Activated CD8-positive, alpha-beta memory T cell treated with anti-CD3 and anti-CD28 coated beads for 36 hours (primary cell): ENCODE data around the gene VASN. TPM values are rescaled to one million over a fixed set of nuclear protein-coding genes. Genes with fewer than 3 reads are reported as not detected.

Experiments
- CTCF ChIA-PET: fragments of 350-600 bp; sonication (Branson Sonifier 250); formaldehyde crosslinking; loops from one replicate; lab custom pipeline; 2021; ENCODE audit warnings: antibody characterized with exemption; lab: Charles Lee
- POLR2A ChIA-PET: fragments of 350-600 bp; sonication (Branson Sonifier 250); formaldehyde crosslinking; loops from one replicate; lab custom pipeline; 2021; ENCODE audit warnings: antibody characterized with exemption; lab: Charles Lee
- total RNA-seq, 2 experiments: library from RNA; stranded (reverse); gene quantifications; one replicate each; pipeline ENCODE4 v1.2.3, GENCODE V29; 2021

VASN gene
- total RNA-seq, 2 experiments from 2014 or later: 0.13 TPM

DNA sequence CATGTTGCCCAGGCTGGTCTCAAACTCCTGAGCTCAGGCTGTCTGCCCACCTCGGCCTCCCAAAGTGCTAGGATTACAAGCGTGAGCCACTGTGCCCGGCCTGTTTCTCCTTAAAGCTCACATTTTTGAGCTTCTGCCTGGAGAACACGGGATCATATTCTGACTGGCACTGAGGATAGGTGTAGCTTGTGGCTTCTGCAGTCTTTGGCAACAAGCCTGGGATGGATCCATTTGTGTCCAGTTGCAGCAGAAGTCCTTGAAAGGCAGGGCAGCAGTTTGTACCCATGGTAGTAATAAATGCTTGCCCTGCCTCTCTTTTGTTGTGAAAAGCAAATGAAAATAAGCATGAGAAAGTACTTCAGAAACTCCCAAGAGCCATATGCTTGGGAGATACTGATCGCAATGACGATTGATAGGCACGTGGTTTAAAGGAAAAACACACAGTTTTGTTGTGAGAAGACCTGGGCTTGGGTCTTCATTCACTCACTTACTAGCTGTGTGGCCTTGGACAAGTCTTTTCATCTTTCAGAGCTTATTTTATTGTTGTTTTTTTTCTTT lies 47.8 kb downstream of the VASN start:
- ChIA-PET POLR2A (no interaction called here), CTCF (interaction anchor here (1.2 kb wide), 1 partner anchor 57 kb away, joined by 3 read pairs; the partner anchor contains the start of gene HMOX2)

DNA sequence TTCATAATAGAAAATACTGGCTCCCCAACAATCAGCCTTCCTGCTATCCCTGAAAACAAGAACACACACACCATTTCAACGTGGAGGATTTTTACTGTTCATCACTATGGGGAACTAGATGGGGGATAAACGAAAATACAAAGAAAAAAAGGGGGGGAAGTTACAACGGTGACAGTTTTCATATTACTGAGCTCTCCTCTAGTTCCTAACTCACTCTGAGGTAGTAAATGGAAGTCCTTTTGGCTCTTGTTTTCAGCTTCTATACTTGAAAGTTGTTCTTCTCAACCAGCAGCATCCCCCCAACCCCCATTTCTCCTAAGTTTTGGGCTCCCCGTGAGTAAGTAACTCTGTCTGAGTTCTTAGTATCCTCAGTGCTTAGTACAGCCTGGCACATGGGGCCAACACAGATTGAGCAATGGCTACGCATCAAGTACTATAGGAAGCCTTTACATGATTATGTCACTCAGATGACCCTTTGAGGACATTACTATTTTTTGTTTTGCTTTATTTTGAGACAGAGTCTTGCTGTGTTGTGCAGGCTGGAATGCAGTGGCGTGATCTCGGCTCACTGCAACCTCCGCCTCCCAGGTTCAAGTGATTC lies 49.0 kb downstream of the VASN start:
- CTCF ChIA-PET: no interaction called here
- POLR2A ChIA-PET: no interaction called here

DNA sequence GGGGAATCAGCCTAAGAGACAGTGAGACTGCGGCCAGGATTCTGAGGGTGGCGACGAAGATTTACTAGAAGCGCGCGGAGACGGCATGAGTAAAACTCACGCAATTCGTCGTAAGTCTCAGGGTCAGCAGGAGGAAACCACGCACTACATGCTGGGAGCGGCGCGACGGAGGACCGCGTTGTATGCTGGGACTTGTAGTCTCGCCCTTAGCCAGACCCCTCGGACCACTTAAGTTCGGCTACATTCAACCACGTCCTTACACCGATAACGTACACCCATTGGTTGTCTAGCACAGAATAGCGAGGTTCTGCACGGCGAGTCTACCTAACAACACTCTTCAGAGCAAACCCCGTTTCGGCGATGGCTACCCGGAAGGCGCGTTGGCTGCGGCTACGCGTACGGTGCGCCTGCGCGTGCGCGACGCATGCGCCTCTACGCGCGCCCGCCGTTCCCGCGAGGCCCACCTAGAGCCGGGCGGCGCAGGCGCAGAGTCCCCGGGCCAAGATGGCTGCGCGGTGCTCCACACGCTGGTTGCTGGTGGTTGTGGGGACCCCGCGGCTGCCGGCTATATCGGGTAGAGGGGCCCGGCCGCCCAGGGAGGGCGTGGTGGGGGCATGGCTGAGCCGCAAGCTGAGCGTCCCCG lies 53.9 kb downstream of the VASN start, which contains the start of gene DNAJA3:
TSS of gene DNAJA3 (plus strand) at position 491 of the 643 bp plus-strand sequence. CDS start at position 505, 14 bp downstream.
- CTCF ChIA-PET: no interaction called here

DNA sequence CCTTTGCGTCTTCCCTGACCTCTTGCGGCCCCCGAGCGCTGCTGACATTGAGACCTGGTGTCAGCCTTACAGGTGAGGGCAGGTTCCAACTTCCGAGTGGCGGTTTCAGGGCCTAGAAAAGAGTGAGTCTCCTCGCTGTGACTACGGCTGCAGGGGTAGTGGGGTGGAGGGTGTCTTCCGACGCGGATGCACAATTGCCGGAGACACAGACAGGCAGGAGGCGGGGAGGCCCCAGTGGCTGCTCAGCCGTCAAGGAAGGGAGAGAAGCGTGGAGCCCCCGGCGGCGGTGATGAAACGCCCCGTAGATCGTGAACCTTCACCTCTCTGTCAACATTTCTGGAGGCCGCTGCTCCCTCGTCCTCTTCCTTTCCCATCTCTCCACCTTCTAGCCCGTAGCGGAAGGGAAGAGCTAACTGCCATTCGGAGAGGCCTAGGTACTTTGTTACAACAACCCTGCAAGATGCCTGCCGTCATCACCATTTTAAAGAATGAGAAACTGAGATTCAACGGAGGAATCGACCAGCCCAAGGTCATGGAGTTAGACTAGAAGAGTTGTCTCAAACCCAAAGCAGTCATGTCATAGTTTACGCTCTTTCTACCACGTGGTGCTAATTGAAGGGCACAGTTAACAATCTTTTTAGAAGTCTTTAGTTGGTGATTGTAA lies 54.5 kb downstream of the VASN start:
- ChIA-PET CTCF (no interaction called here), POLR2A (interaction anchor here (1.2 kb wide), 1 partner anchor 40 kb away, joined by 3 read pairs; no protein-coding TSS in a partner anchor)

More for the DNA sequence above, 53.9 kb downstream of the VASN start, which contains the start of gene DNAJA3:
- POLR2A ChIA-PET: interaction anchor here (1.0 to 1.2 kb wide), 2 partner anchors 9 to 40 kb away, joined by 3 to 7 read pairs; partner anchors contain the start of gene CORO7

GRCh38 chr16:4426722-4427372 lies 55.2 kb downstream of the VASN start:
- ChIA-PET POLR2A (interaction anchor here (1.1 to 1.2 kb wide), 2 partner anchors 11 to 39 kb away, joined by 3 read pairs; no protein-coding TSS in a partner anchor), CTCF (no interaction called here)

GRCh38 chr16:4428500-4428899 lies 56.9 kb downstream of the VASN start:
- POLR2A ChIA-PET: interaction anchor here (0.7 kb wide), 1 partner anchor 38 kb away, joined by 3 read pairs; no protein-coding TSS in a partner anchor
- CTCF ChIA-PET: interaction anchor here (0.8 to 1.4 kb wide), 3 partner anchors 10 to 26 kb away, joined by 3 to 5 read pairs (median 3); no protein-coding TSS in a partner anchor

DNA sequence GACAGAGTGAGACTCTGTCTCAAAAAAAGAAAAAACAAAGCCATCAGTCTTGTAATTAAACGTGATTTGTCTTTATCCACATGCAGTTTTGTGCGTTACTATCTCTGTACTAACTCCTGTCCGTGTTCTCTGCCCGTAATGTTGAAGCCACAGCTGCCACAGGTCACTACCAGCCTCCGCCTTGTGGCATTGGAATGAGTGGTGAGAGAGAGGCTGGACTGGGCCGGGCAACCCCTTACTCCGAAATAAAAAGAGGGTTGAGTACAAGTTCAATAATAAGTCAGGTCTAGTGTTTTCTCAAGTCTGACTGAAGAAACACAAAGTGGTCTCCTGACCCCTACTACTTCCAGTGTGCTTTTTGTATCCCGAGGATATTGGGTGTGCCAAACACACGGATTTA lies 59.4 kb downstream of the VASN start:
- CTCF ChIA-PET: no interaction called here
- POLR2A ChIA-PET: no interaction called here

Other genes with a start within 250 kb of the VASN start
- gene SRL, start 129.8 kb upstream of the VASN start, total RNA-seq: not detected
- 10 to 100 TPM; 43.3 to 44.4 TPM for gene TFAP4, start 98.8 kb upstream of the VASN start, total RNA-seq
- under 1 TPM; 0.15 to 0.25 TPM for gene GLIS2, start 55.8 kb upstream of the VASN start, total RNA-seq
- gene PAM16, start 20.5 kb upstream of the VASN start, total RNA-seq: 10 to 100 TPM; 72.6 to 73.8 TPM
- gene CORO7, start 44.7 kb downstream of the VASN start, total RNA-seq: 10 to 100 TPM; 80.2 to 86.3 TPM
- 100 to 1,000 TPM; 109 to 111 TPM for gene DNAJA3, start 54.0 kb downstream of the VASN start, total RNA-seq
- gene NMRAL1, start 102.8 kb downstream of the VASN start, total RNA-seq: 10 to 100 TPM; 67.8 to 70.8 TPM
- 10 to 100 TPM; 92.9 to 94.6 TPM for gene HMOX2, start 104.5 kb downstream of the VASN start, total RNA-seq
- 10 to 100 TPM; 38.7 to 39.3 TPM for gene CDIP1, start 166.9 kb downstream of the VASN start, total RNA-seq
- under 1 TPM; 0.08 to 0.11 TPM for gene C16orf96, start 184.5 kb downstream of the VASN start, total RNA-seq
- 10 to 100 TPM; 19.5 to 21.0 TPM for gene UBALD1, start 243.0 kb downstream of the VASN start, total RNA-seq